ENCODE data around the gene LRRC1.
A peak's percentile ranks its signal among the peaks of the same experiment; 100 is the strongest.

Gene LRRC1

DNA sequence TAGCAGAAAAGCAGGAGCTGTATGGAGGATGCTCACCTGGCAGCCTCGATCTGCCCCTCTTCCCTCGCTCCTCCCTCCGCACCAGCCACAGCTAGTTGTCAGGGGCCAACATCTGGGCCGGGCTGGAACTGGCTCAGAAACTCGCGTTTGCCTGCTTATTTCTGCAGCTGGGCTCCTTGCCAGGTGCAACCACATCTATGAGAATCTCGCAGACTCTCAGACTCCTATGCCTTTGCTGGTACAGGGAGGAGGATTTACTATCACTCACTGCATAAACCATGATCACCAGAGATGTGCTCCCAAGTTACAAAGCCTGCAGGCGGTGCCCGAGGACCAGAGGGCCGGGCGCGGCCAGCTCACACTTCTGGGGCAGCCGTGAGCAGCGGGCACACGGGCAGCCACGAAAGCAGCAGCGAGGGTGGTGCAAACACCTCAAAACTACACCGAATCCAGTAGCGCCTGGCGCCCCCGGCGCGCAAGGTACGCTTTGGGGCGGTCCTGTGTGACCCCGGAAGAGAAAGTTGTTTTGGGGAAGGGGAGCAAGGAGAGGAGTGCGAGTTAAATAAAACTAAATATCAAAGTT, 577 bp upstream of the LRRC1 start (continued):
- TF ChIP-seq ZNF473 (tag by site-specific recombination; IDR thresholded peaks at IDR 0.05): no peak
- TF ChIP-seq, protein P1, sequence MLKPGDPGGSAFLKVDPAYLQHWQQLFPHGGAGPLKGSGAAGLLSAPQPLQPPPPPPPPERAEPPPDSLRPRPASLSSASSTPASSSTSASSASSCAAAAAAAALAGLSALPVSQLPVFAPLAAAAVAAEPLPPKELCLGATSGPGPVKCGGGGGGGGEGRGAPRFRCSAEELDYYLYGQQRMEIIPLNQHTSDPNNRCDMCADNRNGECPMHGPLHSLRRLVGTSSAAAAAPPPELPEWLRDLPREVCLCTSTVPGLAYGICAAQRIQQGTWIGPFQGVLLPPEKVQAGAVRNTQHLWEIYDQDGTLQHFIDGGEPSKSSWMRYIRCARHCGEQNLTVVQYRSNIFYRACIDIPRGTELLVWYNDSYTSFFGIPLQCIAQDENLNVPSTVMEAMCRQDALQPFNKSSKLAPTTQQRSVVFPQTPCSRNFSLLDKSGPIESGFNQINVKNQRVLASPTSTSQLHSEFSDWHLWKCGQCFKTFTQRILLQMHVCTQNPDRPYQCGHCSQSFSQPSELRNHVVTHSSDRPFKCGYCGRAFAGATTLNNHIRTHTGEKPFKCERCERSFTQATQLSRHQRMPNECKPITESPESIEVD (tag by site-specific recombination; IDR thresholded peaks at IDR 0.05): no peak
- TF ChIP-seq, protein P2, sequence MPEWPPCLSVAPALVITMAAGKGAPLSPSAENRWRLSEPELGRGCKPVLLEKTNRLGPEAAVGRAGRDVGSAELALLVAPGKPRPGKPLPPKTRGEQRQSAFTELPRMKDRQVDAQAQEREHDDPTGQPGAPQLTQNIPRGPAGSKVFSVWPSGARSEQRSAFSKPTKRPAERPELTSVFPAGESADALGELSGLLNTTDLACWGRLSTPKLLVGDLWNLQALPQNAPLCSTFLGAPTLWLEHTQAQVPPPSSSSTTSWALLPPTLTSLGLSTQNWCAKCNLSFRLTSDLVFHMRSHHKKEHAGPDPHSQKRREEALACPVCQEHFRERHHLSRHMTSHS (tag by site-specific recombination; IDR thresholded peaks at IDR 0.05): no peak
- TF ChIP-seq, protein P3, sequence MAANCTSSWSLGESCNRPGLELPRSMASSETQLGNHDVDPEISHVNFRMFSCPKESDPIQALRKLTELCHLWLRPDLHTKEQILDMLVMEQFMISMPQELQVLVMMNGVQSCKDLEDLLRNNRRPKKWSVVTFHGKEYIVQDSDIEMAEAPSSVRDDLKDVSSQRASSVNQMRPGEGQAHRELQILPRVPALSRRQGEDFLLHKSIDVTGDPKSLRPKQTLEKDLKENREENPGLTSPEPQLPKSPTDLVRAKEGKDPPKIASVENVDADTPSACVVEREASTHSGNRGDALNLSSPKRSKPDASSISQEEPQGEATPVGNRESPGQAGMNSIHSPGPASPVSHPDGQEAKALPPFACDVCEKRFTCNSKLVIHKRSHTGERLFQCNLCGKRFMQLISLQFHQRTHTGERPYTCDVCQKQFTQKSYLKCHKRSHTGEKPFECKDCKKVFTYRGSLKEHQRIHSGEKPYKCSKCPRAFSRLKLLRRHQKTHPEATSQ (tag by site-specific recombination; IDR thresholded peaks at IDR 0.05): 0 out of 2 replicates have a peak, but pooled peaks have one; percentile 29
- TF ChIP-seq, protein P4, sequence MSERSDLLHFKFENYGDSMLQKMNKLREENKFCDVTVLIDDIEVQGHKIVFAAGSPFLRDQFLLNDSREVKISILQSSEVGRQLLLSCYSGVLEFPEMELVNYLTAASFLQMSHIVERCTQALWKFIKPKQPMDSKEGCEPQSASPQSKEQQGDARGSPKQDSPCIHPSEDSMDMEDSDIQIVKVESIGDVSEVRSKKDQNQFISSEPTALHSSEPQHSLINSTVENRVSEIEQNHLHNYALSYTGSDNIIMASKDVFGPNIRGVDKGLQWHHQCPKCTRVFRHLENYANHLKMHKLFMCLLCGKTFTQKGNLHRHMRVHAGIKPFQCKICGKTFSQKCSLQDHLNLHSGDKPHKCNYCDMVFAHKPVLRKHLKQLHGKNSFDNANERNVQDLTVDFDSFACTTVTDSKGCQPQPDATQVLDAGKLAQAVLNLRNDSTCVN (tag by site-specific recombination; optimal IDR thresholded peaks at IDR 0.05): no peak
- TF ChIP-seq ZBTB8A (tag by site-specific recombination; IDR thresholded peaks at IDR 0.05): no peak
- no peak for TF ChIP-seq ZNF555 (tag by site-specific recombination; conservative IDR thresholded peaks at IDR 0.05)
- no peak for TF ChIP-seq ZNF266 (tag by site-specific recombination; IDR thresholded peaks at IDR 0.05; ENCODE audit: low read depth)
- no peak for TF ChIP-seq ZNF677 (tag by site-specific recombination; IDR thresholded peaks at IDR 0.05)
- TF ChIP-seq OSR2 (tag by site-specific recombination; IDR thresholded peaks at IDR 0.05): 0 out of 2 replicates have a peak, but pooled peaks have one; percentile 35
- TF ChIP-seq MZF1 (tag by site-specific recombination; IDR thresholded peaks at IDR 0.05; ENCODE audit: borderline replicate concordance): peak; percentile 67; the same call in 1 of the 2 replicates
- no peak for TF ChIP-seq ZNF16 (tag by site-specific recombination; IDR thresholded peaks at IDR 0.05; ENCODE audit: low read depth)
- TF ChIP-seq, protein P5, sequence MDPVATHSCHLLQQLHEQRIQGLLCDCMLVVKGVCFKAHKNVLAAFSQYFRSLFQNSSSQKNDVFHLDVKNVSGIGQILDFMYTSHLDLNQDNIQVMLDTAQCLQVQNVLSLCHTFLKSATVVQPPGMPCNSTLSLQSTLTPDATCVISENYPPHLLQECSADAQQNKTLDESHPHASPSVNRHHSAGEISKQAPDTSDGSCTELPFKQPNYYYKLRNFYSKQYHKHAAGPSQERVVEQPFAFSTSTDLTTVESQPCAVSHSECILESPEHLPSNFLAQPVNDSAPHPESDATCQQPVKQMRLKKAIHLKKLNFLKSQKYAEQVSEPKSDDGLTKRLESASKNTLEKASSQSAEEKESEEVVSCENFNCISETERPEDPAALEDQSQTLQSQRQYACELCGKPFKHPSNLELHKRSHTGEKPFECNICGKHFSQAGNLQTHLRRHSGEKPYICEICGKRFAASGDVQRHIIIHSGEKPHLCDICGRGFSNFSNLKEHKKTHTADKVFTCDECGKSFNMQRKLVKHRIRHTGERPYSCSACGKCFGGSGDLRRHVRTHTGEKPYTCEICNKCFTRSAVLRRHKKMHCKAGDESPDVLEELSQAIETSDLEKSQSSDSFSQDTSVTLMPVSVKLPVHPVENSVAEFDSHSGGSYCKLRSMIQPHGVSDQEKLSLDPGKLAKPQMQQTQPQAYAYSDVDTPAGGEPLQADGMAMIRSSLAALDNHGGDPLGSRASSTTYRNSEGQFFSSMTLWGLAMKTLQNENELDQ (tag by site-specific recombination; IDR thresholded peaks at IDR 0.05; ENCODE audit: low read depth): no peak
- TF ChIP-seq, protein P6, sequence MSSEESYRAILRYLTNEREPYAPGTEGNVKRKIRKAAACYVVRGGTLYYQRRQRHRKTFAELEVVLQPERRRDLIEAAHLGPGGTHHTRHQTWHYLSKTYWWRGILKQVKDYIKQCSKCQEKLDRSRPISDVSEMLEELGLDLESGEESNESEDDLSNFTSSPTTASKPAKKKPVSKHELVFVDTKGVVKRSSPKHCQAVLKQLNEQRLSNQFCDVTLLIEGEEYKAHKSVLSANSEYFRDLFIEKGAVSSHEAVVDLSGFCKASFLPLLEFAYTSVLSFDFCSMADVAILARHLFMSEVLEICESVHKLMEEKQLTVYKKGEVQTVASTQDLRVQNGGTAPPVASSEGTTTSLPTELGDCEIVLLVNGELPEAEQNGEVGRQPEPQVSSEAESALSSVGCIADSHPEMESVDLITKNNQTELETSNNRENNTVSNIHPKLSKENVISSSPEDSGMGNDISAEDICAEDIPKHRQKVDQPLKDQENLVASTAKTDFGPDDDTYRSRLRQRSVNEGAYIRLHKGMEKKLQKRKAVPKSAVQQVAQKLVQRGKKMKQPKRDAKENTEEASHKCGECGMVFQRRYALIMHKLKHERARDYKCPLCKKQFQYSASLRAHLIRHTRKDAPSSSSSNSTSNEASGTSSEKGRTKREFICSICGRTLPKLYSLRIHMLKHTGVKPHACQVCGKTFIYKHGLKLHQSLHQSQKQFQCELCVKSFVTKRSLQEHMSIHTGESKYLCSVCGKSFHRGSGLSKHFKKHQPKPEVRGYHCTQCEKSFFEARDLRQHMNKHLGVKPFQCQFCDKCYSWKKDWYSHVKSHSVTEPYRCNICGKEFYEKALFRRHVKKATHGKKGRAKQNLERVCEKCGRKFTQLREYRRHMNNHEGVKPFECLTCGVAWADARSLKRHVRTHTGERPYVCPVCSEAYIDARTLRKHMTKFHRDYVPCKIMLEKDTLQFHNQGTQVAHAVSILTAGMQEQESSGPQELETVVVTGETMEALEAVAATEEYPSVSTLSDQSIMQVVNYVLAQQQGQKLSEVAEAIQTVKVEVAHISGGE (tag by site-specific recombination; conservative IDR thresholded peaks at IDR 0.05; ENCODE audit: low read depth): peak; percentile 64; the same call in 1 of the 2 replicates
- TF ChIP-seq, protein P7, sequence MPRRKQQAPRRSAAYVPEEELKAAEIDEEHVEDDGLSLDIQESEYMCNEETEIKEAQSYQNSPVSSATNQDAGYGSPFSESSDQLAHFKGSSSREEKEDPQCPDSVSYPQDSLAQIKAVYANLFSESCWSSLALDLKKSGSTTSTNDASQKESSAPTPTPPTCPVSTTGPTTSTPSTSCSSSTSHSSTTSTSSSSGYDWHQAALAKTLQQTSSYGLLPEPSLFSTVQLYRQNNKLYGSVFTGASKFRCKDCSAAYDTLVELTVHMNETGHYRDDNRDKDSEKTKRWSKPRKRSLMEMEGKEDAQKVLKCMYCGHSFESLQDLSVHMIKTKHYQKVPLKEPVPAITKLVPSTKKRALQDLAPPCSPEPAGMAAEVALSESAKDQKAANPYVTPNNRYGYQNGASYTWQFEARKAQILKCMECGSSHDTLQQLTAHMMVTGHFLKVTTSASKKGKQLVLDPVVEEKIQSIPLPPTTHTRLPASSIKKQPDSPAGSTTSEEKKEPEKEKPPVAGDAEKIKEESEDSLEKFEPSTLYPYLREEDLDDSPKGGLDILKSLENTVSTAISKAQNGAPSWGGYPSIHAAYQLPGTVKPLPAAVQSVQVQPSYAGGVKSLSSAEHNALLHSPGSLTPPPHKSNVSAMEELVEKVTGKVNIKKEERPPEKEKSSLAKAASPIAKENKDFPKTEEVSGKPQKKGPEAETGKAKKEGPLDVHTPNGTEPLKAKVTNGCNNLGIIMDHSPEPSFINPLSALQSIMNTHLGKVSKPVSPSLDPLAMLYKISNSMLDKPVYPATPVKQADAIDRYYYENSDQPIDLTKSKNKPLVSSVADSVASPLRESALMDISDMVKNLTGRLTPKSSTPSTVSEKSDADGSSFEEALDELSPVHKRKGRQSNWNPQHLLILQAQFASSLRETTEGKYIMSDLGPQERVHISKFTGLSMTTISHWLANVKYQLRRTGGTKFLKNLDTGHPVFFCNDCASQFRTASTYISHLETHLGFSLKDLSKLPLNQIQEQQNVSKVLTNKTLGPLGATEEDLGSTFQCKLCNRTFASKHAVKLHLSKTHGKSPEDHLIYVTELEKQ (tag by site-specific recombination; IDR thresholded peaks at IDR 0.05; ENCODE audit: borderline replicate concordance): no peak
- no peak for TF ChIP-seq KLF1 (tag by site-specific recombination; IDR thresholded peaks at IDR 0.05)
- TF ChIP-seq ZNF707 (tag by site-specific recombination; IDR thresholded peaks at IDR 0.05): no peak
- TF ChIP-seq ZNF341 (tag by site-specific recombination; IDR thresholded peaks at IDR 0.05; ENCODE audit: low read depth): peak; percentile 84
- TF ChIP-seq ZNF416 (tag by site-specific recombination; IDR thresholded peaks at IDR 0.05): no peak
- TF ChIP-seq, protein P8, sequence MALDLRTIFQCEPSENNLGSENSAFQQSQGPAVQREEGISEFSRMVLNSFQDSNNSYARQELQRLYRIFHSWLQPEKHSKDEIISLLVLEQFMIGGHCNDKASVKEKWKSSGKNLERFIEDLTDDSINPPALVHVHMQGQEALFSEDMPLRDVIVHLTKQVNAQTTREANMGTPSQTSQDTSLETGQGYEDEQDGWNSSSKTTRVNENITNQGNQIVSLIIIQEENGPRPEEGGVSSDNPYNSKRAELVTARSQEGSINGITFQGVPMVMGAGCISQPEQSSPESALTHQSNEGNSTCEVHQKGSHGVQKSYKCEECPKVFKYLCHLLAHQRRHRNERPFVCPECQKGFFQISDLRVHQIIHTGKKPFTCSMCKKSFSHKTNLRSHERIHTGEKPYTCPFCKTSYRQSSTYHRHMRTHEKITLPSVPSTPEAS (tag by site-specific recombination; IDR thresholded peaks at IDR 0.05): no peak
- TF ChIP-seq ZNF747 (tag by site-specific recombination; IDR thresholded peaks at IDR 0.05): no peak
- no peak for TF ChIP-seq ZNF248 (tag by site-specific recombination; IDR thresholded peaks at IDR 0.05)
- TF ChIP-seq ZNF146 (tag by site-specific recombination; IDR thresholded peaks at IDR 0.05): no peak
- TF ChIP-seq TRIM28 (IDR thresholded peaks at IDR 0.05; ENCODE audit: borderline replicate concordance, low read length): no peak

All from HEK293 (cell line).